K562 (cell line): ENCODE measurements around the gene HOXB5.
A peak's percentile ranks its signal among the peaks of the same experiment; 100 is the strongest.

Experiments used
- BCOR ChIP-seq: fragments of 450-650 bp; IDR thresholded peaks from 2 replicates; pipeline ENCODE4 v1.6.1; 2016
- CHCHD3 ChIP-seq: fragments of 250-450 bp; sonication (Bioruptor Pico); IDR thresholded peaks from 2 replicates; pipeline ENCODE4 v2.1.2; 2022; ENCODE audit warnings: mild to moderate bottlenecking
- ETS2 ChIP-seq: IDR thresholded peaks from 2 replicates; pipeline ENCODE4 v1.6.1; 2016; ENCODE audit warnings: borderline replicate concordance, missing genetic modification characterization, mild to moderate bottlenecking, moderate library complexity, missing compliant biosample characterization; ENCODE audit not compliant: poor library complexity, severe bottlenecking
- ETV5 ChIP-seq: sonication (generic); formaldehyde crosslinking; IDR thresholded peaks from 2 replicates; pipeline ENCODE4 v1.4.0; 2020; ENCODE audit warnings: low read depth, mild to moderate bottlenecking, missing genetic modification reagents
- NBN ChIP-seq: fragments of 450-650 bp; IDR thresholded peaks from 2 replicates; pipeline ENCODE4 v1.6.1; 2016; ENCODE audit warnings: low read depth, mild to moderate bottlenecking
- POLR2A ChIP-seq: fragments of 450-650 bp; conservative IDR thresholded peaks from 2 replicates; pipeline ENCODE4 v1.6.1; 2016
- POU5F1 ChIP-seq: fragments of 150-350 bp; IDR thresholded peaks from 2 replicates; pipeline ENCODE4 v1.6.1; 2014; ENCODE audit warnings: borderline replicate concordance, low read length, low read depth, mild to moderate bottlenecking; ENCODE audit not compliant: partially characterized antibody
- RAD21 ChIP-seq, 2 experiments: fragments of 250-450 bp in 1 of 2; fragments of 450-650 bp in 1 of 2; sonication (Bioruptor Pico) in 1 of 2; formaldehyde crosslinking in 1 of 2; IDR thresholded peaks in 1 of 2; conservative IDR thresholded peaks in 1 of 2; 2 replicates each; pipeline versions ENCODE4 v1.4.0 to v1.8.0; 2020 to 2022; ENCODE audit warnings: mild to moderate bottlenecking in 2 of 2, moderate library complexity in 1 of 2
- ZBED1 ChIP-seq: IDR thresholded peaks from 2 replicates; pipeline ENCODE4 v1.6.1; 2014
- ZNF384 ChIP-seq: IDR thresholded peaks from 2 replicates; pipeline ENCODE4 v1.6.1; 2012; ENCODE audit warnings: low read depth, low read length, improper control_type of control experiment
- ZNF785 ChIP-seq: fragments of 250-450 bp; sonication (Bioruptor Pico); IDR thresholded peaks from 2 replicates; pipeline ENCODE4 v1.4.0; 2020; ENCODE audit warnings: mild to moderate bottlenecking
- TF ChIP-seq, protein P1 (sequence below), 3 experiments: IDR thresholded peaks in 2 of 3; conservative IDR thresholded peaks in 1 of 3; 2 replicates each; pipeline ENCODE4 v1.5.1; 2011 to 2012; ENCODE audit warnings: low read length in 3 of 3, mild to moderate bottlenecking in 3 of 3, control low read depth in 2 of 3, improper control_type of control experiment in 1 of 3, inconsistent platforms in 1 of 3, low read depth in 1 of 3, mixed read lengths in 1 of 3, moderate library complexity in 1 of 3; ENCODE audit not compliant: insufficient read depth in 2 of 3
- TF ChIP-seq, protein P2 (sequence below): IDR thresholded peaks from 3 replicates; pipeline ENCODE4 v1.6.1; 2011; ENCODE audit warnings: borderline replicate concordance, mild to moderate bottlenecking, moderate library complexity; ENCODE audit not compliant: insufficient read length; ENCODE audit errors: extremely low read depth

DNA sequence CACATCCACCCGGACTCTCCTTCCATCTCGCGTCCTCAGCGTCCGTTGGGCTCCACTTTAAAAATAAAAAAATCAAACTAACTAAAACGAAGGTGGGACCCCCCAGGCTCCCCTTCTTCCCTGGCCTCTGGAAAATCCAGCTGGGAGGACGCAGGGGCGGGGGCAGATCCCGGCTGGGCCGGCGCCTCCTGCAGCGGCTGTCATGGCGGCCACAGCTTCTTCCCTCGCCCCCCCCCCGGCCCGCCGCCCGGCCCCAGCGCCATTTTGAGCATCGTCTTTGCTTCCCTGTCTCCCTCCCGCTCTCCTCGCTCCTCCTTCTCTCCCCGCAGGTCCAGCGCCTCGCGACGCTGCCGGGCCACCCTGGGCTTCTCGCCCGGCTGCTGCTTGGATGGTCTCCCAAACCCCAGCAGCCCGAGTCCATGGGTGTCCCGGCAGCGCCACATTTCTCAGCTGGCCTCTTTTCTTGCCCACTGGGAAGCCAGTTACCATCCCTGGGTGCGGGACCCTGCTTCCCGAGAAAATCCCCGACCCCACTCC lies 51.9 kb downstream of the HOXB5 start:
- no peak for TF ChIP-seq ETS2
- TF ChIP-seq BCOR: no peak
- no peak for TF ChIP-seq NBN
- TF ChIP-seq ZBED1: no peak
- TF ChIP-seq, protein P1, sequence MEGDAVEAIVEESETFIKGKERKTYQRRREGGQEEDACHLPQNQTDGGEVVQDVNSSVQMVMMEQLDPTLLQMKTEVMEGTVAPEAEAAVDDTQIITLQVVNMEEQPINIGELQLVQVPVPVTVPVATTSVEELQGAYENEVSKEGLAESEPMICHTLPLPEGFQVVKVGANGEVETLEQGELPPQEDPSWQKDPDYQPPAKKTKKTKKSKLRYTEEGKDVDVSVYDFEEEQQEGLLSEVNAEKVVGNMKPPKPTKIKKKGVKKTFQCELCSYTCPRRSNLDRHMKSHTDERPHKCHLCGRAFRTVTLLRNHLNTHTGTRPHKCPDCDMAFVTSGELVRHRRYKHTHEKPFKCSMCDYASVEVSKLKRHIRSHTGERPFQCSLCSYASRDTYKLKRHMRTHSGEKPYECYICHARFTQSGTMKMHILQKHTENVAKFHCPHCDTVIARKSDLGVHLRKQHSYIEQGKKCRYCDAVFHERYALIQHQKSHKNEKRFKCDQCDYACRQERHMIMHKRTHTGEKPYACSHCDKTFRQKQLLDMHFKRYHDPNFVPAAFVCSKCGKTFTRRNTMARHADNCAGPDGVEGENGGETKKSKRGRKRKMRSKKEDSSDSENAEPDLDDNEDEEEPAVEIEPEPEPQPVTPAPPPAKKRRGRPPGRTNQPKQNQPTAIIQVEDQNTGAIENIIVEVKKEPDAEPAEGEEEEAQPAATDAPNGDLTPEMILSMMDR (IDR thresholded peaks at IDR 0.05 in 2 of 3, conservative IDR thresholded peaks at IDR 0.05 in 1 of 3; ENCODE audit: insufficient read depth in 2 of 3, low read depth in 1 of 3, low read length in 3 of 3): no peak
- TF ChIP-seq CHCHD3 (CRISPR knock-in tag): no peak
- TF ChIP-seq ZNF384: no peak
- TF ChIP-seq ETV5 (CRISPR knock-in tag): no peak; the same call in 1 of the 2 replicates
- TF ChIP-seq ZNF785 (CRISPR knock-in tag): no peak
- peak; percentile 76 for TF ChIP-seq POLR2A
- no peak for TF ChIP-seq POU5F1
- TF ChIP-seq, protein P2, sequence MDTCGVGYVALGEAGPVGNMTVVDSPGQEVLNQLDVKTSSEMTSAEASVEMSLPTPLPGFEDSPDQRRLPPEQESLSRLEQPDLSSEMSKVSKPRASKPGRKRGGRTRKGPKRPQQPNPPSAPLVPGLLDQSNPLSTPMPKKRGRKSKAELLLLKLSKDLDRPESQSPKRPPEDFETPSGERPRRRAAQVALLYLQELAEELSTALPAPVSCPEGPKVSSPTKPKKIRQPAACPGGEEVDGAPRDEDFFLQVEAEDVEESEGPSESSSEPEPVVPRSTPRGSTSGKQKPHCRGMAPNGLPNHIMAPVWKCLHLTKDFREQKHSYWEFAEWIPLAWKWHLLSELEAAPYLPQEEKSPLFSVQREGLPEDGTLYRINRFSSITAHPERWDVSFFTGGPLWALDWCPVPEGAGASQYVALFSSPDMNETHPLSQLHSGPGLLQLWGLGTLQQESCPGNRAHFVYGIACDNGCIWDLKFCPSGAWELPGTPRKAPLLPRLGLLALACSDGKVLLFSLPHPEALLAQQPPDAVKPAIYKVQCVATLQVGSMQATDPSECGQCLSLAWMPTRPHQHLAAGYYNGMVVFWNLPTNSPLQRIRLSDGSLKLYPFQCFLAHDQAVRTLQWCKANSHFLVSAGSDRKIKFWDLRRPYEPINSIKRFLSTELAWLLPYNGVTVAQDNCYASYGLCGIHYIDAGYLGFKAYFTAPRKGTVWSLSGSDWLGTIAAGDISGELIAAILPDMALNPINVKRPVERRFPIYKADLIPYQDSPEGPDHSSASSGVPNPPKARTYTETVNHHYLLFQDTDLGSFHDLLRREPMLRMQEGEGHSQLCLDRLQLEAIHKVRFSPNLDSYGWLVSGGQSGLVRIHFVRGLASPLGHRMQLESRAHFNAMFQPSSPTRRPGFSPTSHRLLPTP: no peak
- TF ChIP-seq RAD21 (CRISPR knock-in tag; conservative IDR thresholded peaks at IDR 0.05 in 1 of 2, IDR thresholded peaks at IDR 0.05 in 1 of 2): no peak; a peak in 1 of 4 replicates
